ENCODE data around the gene ATG9B.

GRCh38 chr7:151048911-151049463 lies 24.7 kb upstream of the ATG9B start:
- no peak for TF ChIP-seq CTCF (conservative IDR thresholded peaks at IDR 0.05 in 1 of 2, IDR thresholded peaks at IDR 0.05 in 1 of 2; ENCODE audit: extremely low read depth in 1 of 2, insufficient read depth in 1 of 2, low read depth in 1 of 2, low read length in 2 of 2)
- no peak for TF ChIP-seq EZH2 (IDR thresholded peaks at IDR 0.05; ENCODE audit: borderline replicate concordance, low read length)

All from mammary epithelial cell (primary cell).